ENCODE data around the gene RALB.

The RALB gene

DNA sequence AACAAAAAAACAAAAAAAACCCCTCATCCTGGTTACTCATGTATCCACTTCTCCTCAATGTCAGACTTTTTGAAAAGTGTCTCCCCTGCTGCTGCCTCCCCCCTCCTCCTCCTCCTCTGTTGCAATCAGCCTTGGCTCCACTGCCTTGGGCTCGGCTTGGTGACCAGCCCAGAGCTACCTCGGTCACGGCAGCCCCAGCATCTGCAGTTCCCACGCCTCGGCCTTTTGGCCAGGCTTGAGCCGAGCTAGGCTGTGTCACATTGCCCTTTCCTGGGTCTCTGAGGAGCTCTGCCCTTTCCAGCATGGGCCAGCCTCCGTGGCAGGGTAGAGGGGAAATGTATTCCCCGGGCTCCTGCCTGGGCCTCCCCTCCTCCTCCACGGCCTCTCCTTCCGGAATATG is 70.6 kb downstream of the RALB start:
- H3K4me3 ChIP-seq (ENCODE audit: low read depth, low read length): no peak overlapping the region
- no peak for DNase-seq (ENCODE audit: low read depth)

DNA sequence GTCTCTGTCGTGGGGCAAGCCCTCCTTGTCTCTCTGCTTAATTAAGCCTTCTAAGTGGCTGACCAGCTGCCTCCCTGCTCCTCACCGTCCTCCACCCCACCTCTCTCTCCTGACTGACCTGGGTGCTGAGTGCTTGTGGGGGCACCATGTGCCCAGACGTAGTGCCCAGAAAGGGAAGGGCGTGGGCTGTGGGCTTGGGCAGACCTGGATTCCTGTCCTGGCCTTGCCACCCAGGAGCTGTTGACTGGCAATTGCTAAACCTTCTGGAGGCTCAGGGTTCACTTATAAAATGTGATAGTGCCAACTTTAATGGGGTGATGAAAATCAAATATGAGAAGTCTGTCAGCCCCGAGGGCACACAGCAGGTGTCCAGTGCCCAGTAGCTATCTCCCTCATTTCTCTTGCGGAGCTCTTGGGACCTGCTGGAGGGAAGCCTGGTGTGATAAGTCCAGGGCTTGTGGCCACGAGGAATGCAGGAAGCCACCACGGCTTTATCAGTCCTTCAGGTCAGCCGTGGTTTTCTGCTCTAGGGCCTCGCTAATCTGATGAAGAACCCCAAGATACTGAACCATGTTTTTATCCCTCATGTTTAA is 71.3 kb downstream of the RALB start:
- no peak for DNase-seq (ENCODE audit: low read depth)
- TF ChIP-seq, protein P1, sequence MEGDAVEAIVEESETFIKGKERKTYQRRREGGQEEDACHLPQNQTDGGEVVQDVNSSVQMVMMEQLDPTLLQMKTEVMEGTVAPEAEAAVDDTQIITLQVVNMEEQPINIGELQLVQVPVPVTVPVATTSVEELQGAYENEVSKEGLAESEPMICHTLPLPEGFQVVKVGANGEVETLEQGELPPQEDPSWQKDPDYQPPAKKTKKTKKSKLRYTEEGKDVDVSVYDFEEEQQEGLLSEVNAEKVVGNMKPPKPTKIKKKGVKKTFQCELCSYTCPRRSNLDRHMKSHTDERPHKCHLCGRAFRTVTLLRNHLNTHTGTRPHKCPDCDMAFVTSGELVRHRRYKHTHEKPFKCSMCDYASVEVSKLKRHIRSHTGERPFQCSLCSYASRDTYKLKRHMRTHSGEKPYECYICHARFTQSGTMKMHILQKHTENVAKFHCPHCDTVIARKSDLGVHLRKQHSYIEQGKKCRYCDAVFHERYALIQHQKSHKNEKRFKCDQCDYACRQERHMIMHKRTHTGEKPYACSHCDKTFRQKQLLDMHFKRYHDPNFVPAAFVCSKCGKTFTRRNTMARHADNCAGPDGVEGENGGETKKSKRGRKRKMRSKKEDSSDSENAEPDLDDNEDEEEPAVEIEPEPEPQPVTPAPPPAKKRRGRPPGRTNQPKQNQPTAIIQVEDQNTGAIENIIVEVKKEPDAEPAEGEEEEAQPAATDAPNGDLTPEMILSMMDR (IDR thresholded peaks at IDR 0.05; ENCODE audit: low read depth, low read length, missing control alignments): no peak
- no peak overlapping the region for H3K4me3 ChIP-seq (ENCODE audit: low read depth, low read length)

More for the DNA sequence above, 70.6 kb downstream of the RALB start:
- TF ChIP-seq, protein P1 (IDR thresholded peaks at IDR 0.05; ENCODE audit: low read depth, low read length, missing control alignments): no peak

DNA sequence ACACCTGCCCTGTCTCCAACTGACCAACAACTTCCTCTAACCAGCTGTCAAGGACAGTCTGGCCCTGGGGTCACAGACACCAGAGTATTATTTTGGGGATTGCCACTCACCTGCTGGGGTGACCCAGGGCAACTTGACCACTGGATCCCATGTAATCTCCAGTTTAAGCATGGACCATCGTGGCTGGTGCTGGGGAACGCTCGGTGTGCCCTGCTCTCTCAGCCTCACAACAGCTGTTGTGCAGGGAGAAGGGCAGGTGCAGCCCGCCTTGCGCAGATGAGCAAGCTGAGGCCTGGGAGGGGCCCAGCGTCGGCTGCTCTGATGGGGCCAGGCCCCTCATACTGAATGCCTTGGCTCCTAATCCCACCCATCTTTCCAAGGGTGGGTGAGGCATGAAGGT is 72.3 kb downstream of the RALB start:
- DNase-seq (ENCODE audit: low read depth): no peak
- no peak overlapping the region for H3K4me3 ChIP-seq (ENCODE audit: low read depth, low read length)
- TF ChIP-seq, protein P1 (IDR thresholded peaks at IDR 0.05; ENCODE audit: low read depth, low read length, missing control alignments): no peak

DNA sequence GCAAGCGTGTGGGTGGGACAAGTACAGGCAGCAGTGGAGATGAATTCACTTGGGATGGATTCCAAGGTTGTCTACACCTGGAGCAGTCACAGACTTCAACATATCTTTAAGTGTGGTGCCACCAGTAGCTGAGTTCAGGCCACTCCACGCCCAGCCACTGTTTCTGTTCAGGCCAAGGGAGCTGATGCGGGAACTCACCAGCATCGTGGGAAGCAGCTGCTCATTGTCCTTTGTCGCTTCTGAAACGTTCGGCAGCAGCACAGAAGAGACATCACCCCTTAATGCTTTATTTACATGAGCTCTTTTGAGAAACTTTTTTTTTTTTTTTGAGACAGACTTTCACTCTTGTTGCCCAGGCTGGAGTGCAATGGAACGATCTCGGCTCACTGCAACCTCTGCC is 73.4 kb downstream of the RALB start:
- no peak for DNase-seq (ENCODE audit: low read depth)
- H3K4me3 ChIP-seq (ENCODE audit: low read depth, low read length): no peak overlapping the region
- TF ChIP-seq, protein P1 (IDR thresholded peaks at IDR 0.05; ENCODE audit: low read depth, low read length, missing control alignments): no peak

DNA sequence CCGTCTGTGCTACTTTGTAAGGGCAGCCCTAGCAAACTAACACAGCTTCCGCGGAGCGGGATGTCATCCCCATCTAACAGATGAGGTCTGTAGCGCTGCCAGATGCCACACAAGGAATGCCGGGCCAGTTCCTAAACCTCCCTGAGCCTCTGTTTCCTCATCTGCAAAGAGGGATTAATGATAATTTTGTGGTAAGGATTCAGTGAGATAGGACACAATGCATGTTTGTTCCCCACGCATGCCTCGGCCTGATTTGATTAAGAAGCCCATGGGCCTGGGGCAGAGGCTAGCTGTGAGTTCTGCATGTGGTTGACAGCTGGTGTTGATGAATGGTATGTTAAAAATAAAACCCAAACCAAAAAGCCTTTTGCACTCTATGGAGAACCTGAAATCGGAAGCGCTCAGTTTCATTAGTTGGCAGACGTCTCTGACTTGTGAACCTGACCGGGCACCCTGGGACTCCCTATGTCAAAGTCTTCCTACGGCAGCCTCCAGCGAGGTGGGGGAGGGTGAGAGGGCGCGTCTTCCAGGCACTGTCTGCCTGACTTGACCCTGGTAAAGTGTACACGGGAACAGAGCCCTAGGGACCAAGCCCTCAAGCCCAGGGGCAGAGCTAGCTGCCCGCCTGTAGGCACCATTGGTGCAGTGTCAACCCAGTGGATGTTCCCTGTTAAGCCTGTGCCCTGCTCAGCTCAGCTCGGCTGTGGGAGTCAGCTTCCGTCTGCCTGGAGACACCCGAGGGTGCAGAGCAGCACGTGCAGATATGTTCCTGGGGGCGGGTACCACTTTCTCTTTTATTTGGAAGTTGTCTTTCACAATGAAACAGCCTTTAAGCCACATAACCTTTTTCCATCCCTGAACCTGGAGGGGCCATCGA is 78.5 kb downstream of the RALB start:
- no peak overlapping the region for H3K4me3 ChIP-seq (ENCODE audit: low read depth, low read length)
- TF ChIP-seq, protein P1 (IDR thresholded peaks at IDR 0.05; ENCODE audit: low read depth, low read length, missing control alignments): no peak
- no peak for DNase-seq (ENCODE audit: low read depth)

DNA sequence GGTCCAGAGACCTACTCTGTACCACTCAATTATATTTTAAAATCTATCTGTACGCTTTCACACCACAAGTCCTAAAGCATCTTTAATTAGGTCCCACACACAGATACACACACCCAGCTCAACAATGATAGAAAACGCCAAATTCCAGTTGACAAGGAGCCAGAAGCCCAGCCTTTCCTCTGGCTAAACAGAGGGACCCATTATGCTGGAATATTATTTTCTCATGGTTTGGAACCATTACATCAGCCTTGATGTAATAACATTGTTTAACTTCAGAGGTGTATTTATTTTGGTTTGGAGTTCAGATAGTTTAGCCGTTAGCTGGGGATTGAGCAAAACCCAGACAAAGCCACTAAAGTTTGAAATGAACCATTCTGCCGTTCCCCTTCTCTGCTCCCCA is 79.3 kb downstream of the RALB start:
- DNase-seq (ENCODE audit: low read depth): no peak
- TF ChIP-seq, protein P1 (IDR thresholded peaks at IDR 0.05; ENCODE audit: low read depth, low read length, missing control alignments): no peak
- H3K4me3 ChIP-seq (ENCODE audit: low read depth, low read length): no peak overlapping the region

All from GM12864 (cell line).